Right renal pelvis (tissue), 4 donors: ENCODE data around the gene A2M. TPM values are rescaled to one million over a fixed set of nuclear protein-coding genes. Genes with fewer than 3 reads are reported as not detected.

Experiments
- DNase-seq, 4 donors: peaks; one replicate each; pipeline ENCODE4 v3.0.0-alpha.2; 2013; ENCODE audit warnings: low read depth in 4 of 4, low spot score in 3 of 4, missing footprints in 1 of 4
- polyA plus RNA-seq, 4 donors: library from polyadenylated mRNA; unstranded; fragments of 120-200 nt; gene quantifications; one replicate each; pipeline ENCODE4 v1.2.1, GENCODE V29; 2013; ENCODE audit not compliant: insufficient read length in 4 of 4

A2M gene
- polyA plus RNA-seq, 4 donors = 210 to 247 (median 246) TPM

GRCh38 chr12:9076733-9077132 is 39.0 kb downstream of the A2M start:
- no peak for DNase-seq

GRCh38 chr12:9075138-9075535 is 40.6 kb downstream of the A2M start:
- DNase-seq = no peak

- DNase-seq = no peak
These were observed 41.1 kb downstream of the A2M start for GRCh38 chr12:9074484-9075137.

- no peak for DNase-seq
These were observed 42.6 kb downstream of the A2M start for GRCh38 chr12:9073076-9073475.

- no peak for DNase-seq
These were observed 43.2 kb downstream of the A2M start for GRCh38 chr12:9072481-9073038.

- DNase-seq = no peak
These were observed 43.8 kb downstream of the A2M start for GRCh38 chr12:9071969-9072368.

- DNase-seq = no peak
These were observed 44.2 kb downstream of the A2M start for GRCh38 chr12:9071518-9071917.

- no peak for DNase-seq
These were observed 45.4 kb downstream of the A2M start for GRCh38 chr12:9070351-9070750.

GRCh38 chr12:9068600-9068999 is 47.1 kb downstream of the A2M start:
- DNase-seq = no peak

GRCh38 chr12:9068086-9068485 is 47.6 kb downstream of the A2M start:
- DNase-seq = no peak

- DNase-seq = no peak
These were observed 48.8 kb downstream of the A2M start for GRCh38 chr12:9066755-9067423.

- DNase-seq = no peak
These were observed 49.5 kb downstream of the A2M start for GRCh38 chr12:9066183-9066623.

GRCh38 chr12:9065607-9065856 is 50.2 kb downstream of the A2M start:
- no peak for DNase-seq

GRCh38 chr12:9064815-9065606 is 50.7 kb downstream of the A2M start:
- peak; percentile 50 to 53 (median 52) for DNase-seq

GRCh38 chr12:9064201-9064814 is 51.4 kb downstream of the A2M start:
- DNase-seq = peak; percentile 53 to 64 (median 54)

- no peak for DNase-seq
These were observed 63.1 kb downstream of the A2M start for GRCh38 chr12:9052610-9053009.

- no peak for DNase-seq
These were observed 64.6 kb downstream of the A2M start for GRCh38 chr12:9051158-9051550.

GRCh38 chr12:9050521-9051157 is 65.1 kb downstream of the A2M start:
- no peak for DNase-seq

- peak in 1 of 4 donors; percentile 18 for DNase-seq
These were observed 66.1 kb downstream of the A2M start for GRCh38 chr12:9049520-9050133.

GRCh38 chr12:9048930-9049329 is 66.8 kb downstream of the A2M start:
- no peak for DNase-seq
